GM12873 (cell line): ENCODE results near the gene VAPB.

Experiments used
- CTCF ChIP-seq: IDR thresholded peaks from 2 replicates; pipeline ENCODE4 v1.5.1; 2012; ENCODE audit warnings: low read depth, mild to moderate bottlenecking, moderate library complexity, low read length, control low read depth; ENCODE audit not compliant: insufficient read depth; ENCODE audit errors: missing control alignments

The VAPB gene

DNA sequence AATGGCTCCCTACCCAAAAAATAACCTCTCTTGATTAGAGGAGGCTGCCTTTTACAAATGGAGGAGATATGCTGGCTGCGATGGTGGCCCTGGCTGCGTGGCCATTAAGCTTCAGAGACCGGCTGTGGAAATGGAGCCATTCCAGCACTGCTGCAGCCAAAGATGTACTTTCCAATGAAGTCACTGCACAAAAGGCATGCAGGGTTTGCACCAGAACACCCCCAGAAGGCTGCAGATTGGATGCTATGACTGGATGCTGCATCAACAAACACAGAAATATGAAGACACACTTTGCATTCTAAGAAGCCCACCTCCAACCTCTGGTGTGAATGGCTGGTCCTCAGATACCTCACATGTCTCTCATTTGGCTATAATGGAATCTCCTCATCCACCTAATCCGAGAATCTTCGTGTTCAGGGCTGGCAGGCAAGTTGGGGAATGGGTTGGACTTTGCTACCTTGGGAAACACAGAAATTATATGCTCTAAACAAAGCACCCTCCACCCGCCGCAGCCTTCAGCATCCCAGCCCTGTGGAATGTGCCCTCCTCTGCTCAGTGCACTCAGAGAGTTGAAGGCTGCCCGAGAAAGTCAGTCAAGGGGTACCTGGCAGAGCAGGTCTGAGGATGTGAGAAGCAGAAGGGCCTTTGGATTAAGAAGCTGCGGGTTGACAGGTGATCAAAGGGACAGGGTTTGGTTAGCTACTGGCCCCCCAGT is 90.9 kb downstream of the VAPB start:
- no peak for TF ChIP-seq CTCF

- TF ChIP-seq CTCF = no peak
Observed at GRCh38 chr20:58480551-58481336, 91.7 kb downstream of the VAPB start.

DNA sequence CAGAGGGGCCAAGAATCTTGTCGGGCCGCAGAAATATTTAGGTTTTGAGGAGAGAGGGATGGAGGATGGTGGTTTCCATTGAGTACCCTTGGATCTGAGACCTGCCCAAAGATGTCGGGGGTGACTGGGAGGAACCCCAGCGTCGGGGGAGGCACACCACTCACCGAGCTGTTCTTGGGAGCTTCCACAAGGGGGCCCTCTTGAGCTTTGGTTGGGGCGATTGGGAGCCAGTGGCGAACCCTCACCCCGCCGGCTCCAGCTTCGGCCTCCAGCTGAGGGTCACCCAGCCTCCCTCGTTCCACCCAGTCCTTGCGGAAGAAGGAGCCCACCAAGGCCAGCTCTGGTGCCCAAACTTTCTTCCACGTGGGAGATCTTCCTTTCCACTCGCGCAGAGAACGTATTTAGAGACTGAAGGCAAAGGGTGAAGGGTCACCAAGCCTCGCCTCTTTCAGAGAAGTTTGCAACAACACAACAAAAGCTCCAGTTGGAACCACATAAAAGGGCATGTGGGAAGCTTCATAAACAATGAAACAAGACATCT is 92.5 kb downstream of the VAPB start:
- TF ChIP-seq CTCF = peak; percentile 57

DNA sequence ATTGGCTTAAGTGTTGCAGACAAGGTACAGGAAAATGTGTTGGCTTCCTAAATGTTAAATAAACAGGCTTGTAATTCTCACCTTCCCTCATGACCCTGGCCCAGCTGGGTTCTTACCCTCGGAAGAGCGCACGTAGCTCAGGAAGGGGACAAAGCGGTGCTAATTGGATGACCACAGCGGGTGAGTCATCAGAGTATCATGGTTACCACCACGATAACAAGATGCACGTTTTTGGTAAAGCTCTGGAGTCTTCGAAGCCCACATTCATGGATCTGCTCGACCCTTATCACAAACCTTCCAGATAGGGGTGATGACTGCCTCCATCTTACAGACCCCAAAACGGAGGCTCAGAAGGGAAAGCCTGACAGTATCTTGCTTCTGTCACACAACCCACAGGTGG is 93.4 kb downstream of the VAPB start:
- no peak for TF ChIP-seq CTCF

DNA sequence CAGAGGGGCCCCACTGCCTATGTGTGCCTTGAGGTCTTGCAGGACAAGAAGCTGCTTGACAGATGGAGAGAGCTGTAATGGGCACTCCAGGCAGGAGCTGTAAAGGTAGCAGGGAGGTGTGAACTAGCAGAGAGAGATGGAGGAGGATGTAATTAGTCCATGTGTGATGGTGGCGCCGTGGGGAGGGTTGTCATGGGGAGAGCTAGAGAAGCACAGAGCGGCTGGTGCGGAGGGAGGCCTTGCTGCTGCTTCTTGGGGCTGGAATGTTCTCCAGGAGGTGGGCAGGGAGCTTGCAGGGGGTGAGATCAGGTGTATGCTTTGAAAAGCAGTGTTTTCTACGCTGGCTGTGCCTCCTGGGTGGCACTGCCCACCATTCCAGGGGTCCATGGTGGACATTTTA is 94.0 kb downstream of the VAPB start:
- TF ChIP-seq CTCF = no peak

DNA sequence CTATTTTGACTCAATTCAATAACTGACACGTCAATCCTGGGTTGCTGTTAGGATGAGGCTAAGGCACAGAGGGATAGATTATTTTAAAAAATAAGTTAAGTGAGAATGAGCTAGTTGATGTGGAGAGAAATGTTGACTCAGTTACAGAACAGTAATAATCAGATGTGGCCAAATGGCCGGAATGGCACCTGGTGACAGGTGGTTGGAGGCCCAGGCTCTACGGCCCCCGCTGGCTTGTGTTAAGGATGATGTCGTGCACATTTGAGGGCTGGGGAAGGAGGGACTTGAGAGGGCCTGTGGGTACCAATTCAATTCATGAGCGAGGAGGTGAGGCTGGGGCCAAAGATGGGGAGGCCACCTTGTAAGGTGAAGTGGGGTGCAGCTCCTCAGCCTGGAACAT is 94.4 kb downstream of the VAPB start:
- TF ChIP-seq CTCF = no peak

- TF ChIP-seq CTCF = no peak
Observed at GRCh38 chr20:58485393-58485792, 96.4 kb downstream of the VAPB start.
